WTC11 (cell line): Measurements from ENCODE around the gene MUC4. TPM values are rescaled to one million over a fixed set of nuclear protein-coding genes. Genes with fewer than 3 reads are reported as not detected.

ENCODE experiments used
- ATAC-seq: fragments of 200-7000 bp; cut with Tn5 transposase; 2 replicates; pipeline ENCODE4 v1.10.0; 2021; ENCODE audit warnings: mild to moderate bottlenecking, moderate library complexity
- CTCF ChIA-PET: fragments of 300-600 bp; sonication (Branson Sonifier 250); formaldehyde crosslinking; loops from one replicate; lab custom pipeline; 2021; ENCODE audit warnings: antibody characterized with exemption; lab: Charles Lee
- POLR2A ChIA-PET: fragments of 350-600 bp; sonication (Branson Sonifier 250); formaldehyde crosslinking; loops from one replicate; lab custom pipeline; 2021; ENCODE audit warnings: antibody characterized with exemption; lab: Charles Lee
- DNase-seq: peaks from one replicate; pipeline ENCODE4 v3.0.0; 2021; ENCODE audit warnings: low spot score
- H3K27ac Mint-ChIP-seq: 2 replicates; pipeline ENCODE4 v1.8.0; 2021; ENCODE audit warnings: mixed read lengths
- H3K27me3 Mint-ChIP-seq: 2 replicates; pipeline ENCODE4 v1.8.0; 2021; ENCODE audit warnings: low read depth, mild to moderate bottlenecking, moderate library complexity, mixed read lengths
- H3K36me3 Mint-ChIP-seq: 2 replicates; pipeline ENCODE4 v1.8.0; 2021; ENCODE audit warnings: mixed read lengths
- H3K4me1 Mint-ChIP-seq: 2 replicates; pipeline ENCODE4 v1.8.0; 2022; ENCODE audit warnings: mixed read lengths
- H3K4me3 Mint-ChIP-seq: 2 replicates; pipeline ENCODE4 v1.8.0; 2021; ENCODE audit warnings: mild to moderate bottlenecking, moderate library complexity, mixed read lengths
- H3K9me3 Mint-ChIP-seq: 2 replicates; pipeline ENCODE4 v1.8.0; 2021; ENCODE audit warnings: mixed read lengths
- AFF4 ChIP-seq: sonication (generic); formaldehyde crosslinking; IDR thresholded peaks from 2 replicates; pipeline ENCODE4 v1.8.1; 2023; ENCODE audit warnings: mild to moderate bottlenecking, missing genetic modification reagents, borderline replicate concordance
- ELF4 ChIP-seq: sonication (generic); formaldehyde crosslinking; IDR thresholded peaks from 2 replicates; pipeline ENCODE4 v1.8.1; 2022; ENCODE audit warnings: low read depth, mild to moderate bottlenecking, moderate library complexity, missing genetic modification reagents
- FOXK1 ChIP-seq: sonication (generic); formaldehyde crosslinking; IDR thresholded peaks from 2 replicates; pipeline ENCODE4 v1.8.0; 2022; ENCODE audit warnings: mild to moderate bottlenecking, moderate library complexity, missing genetic modification reagents
- FOXP1 ChIP-seq: sonication (generic); formaldehyde crosslinking; IDR thresholded peaks from 2 replicates; pipeline ENCODE4 v1.8.0; 2022; ENCODE audit warnings: missing genetic modification reagents, mild to moderate bottlenecking, moderate library complexity, borderline replicate concordance
- HMGXB4 ChIP-seq: sonication (generic); formaldehyde crosslinking; IDR thresholded peaks from 2 replicates; pipeline ENCODE4 v1.8.1; 2023; ENCODE audit warnings: mild to moderate bottlenecking, moderate library complexity, missing genetic modification reagents
- KAT7 ChIP-seq: sonication (generic); formaldehyde crosslinking; IDR thresholded peaks from 2 replicates; pipeline ENCODE4 v1.8.1; 2023; ENCODE audit warnings: missing genetic modification reagents, mild to moderate bottlenecking, borderline replicate concordance
- NR2C2 ChIP-seq: sonication (generic); formaldehyde crosslinking; IDR thresholded peaks from 2 replicates; pipeline ENCODE4 v1.8.0; 2022; ENCODE audit warnings: mild to moderate bottlenecking, missing genetic modification reagents
- PRRX2 ChIP-seq: fragments of 250-450 bp; sonication (Bioruptor Pico); IDR thresholded peaks from 2 replicates; pipeline ENCODE4 v1.8.0; 2021; ENCODE audit warnings: mild to moderate bottlenecking
- SMAD4 ChIP-seq: sonication (generic); formaldehyde crosslinking; IDR thresholded peaks from 2 replicates; pipeline ENCODE4 v1.8.0; 2022; ENCODE audit warnings: mild to moderate bottlenecking, missing genetic modification reagents
- SOX15 ChIP-seq: fragments of 250-450 bp; sonication (Bioruptor Pico); IDR thresholded peaks from 2 replicates; pipeline ENCODE4 v1.9.0; 2021; ENCODE audit warnings: mild to moderate bottlenecking
- ZBTB43 ChIP-seq: sonication (generic); formaldehyde crosslinking; IDR thresholded peaks from 2 replicates; pipeline ENCODE4 v1.8.1; 2023; ENCODE audit warnings: mild to moderate bottlenecking, missing genetic modification reagents
- ZNF396 ChIP-seq: fragments of 250-450 bp; sonication (Bioruptor Pico); IDR thresholded peaks from 2 replicates; pipeline ENCODE4 v1.8.0; 2021; ENCODE audit warnings: mild to moderate bottlenecking, moderate library complexity, borderline replicate concordance
- ZNF425 ChIP-seq: fragments of 250-450 bp; sonication (Bioruptor Pico); conservative IDR thresholded peaks from 2 replicates; pipeline ENCODE4 v1.9.0; 2021; ENCODE audit warnings: mild to moderate bottlenecking
- total RNA-seq: library from RNA; stranded (reverse); gene quantifications from 3 replicates; pipeline ENCODE4 v1.2.3, GENCODE V29; 2021
- TF ChIP-seq, protein P1 (sequence below): sonication (generic); formaldehyde crosslinking; IDR thresholded peaks from 2 replicates; pipeline ENCODE4 v1.8.1; 2022; ENCODE audit warnings: mild to moderate bottlenecking, moderate library complexity, missing genetic modification reagents
- TF ChIP-seq, protein P2 (sequence below): sonication (generic); formaldehyde crosslinking; IDR thresholded peaks from 2 replicates; pipeline ENCODE4 v1.8.0; 2023; ENCODE audit warnings: missing genetic modification reagents
- TF ChIP-seq, protein P3 (sequence below): fragments of 250-450 bp; sonication (Bioruptor Pico); IDR thresholded peaks from 2 replicates; pipeline ENCODE4 v1.9.0; 2021; ENCODE audit warnings: mild to moderate bottlenecking
- TF ChIP-seq, protein P4 (sequence below): sonication (generic); formaldehyde crosslinking; IDR thresholded peaks from 2 replicates; pipeline ENCODE4 v1.8.1; 2022; ENCODE audit warnings: mild to moderate bottlenecking, missing genetic modification reagents, moderate library complexity, borderline replicate concordance

Gene MUC4
- total RNA-seq, 1 experiment from 2014 or later: 2.1 TPM

DNA sequence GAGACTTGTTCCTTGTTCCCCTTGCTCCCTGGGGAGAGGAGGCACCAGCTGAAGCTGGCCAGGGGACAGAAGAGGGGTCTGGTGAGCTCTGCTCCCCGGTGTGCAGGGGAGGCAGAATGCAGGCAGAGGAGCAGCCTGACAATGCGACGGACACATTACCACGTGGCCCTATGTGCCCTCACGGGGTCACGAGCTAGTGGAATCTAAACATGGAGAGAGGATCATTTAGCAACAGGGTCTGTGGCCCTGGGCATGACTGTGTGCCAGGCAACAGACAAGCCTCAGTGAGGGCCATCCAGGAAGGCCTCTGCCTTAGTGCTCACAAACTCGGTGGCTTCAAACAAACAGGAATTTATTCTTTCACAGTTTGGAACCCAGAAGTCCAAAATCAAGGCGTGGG lies 8.5 kb upstream of the MUC4 start:
- DNase-seq (no peak), ATAC-seq (no peak)
- peaks cover 6% of the 10 kb centered on the region; the same call in 1 of the 2 replicates for H3K4me1 Mint-ChIP-seq
- ChIA-PET CTCF (interaction anchor here (0.6 kb wide), 1 partner anchor 32 kb away, joined by 4 read pairs; no protein-coding TSS in a partner anchor), POLR2A (no interaction called here)
- H3K27me3 Mint-ChIP-seq: no peaks in the 10 kb centered on the region
- TF ChIP-seq ZNF425 (CRISPR knock-in tag) (no peak), SOX15 (CRISPR knock-in tag) (no peak), KAT7 (CRISPR knock-in tag) (no peak)
- no peak overlapping the region for H3K4me3 Mint-ChIP-seq
- no peak overlapping the region for H3K27ac Mint-ChIP-seq
- no peaks in the 10 kb centered on the region for H3K36me3 Mint-ChIP-seq
- no peaks in the 10 kb centered on the region for H3K9me3 Mint-ChIP-seq

GRCh38 chr3:195818301-195818700 lies 6.6 kb upstream of the MUC4 start:
- H3K4me1 Mint-ChIP-seq: peaks cover under 1% of the 10 kb centered on the region; the same call in 1 of the 2 replicates
- H3K36me3 Mint-ChIP-seq: no peaks in the 10 kb centered on the region
- H3K4me3 Mint-ChIP-seq: no peak overlapping the region
- ChIA-PET CTCF (interaction anchor here (1.5 kb wide), 1 partner anchor 32 kb away, joined by 7 read pairs; no protein-coding TSS in a partner anchor), POLR2A (no interaction called here)
- no peak overlapping the region for H3K27ac Mint-ChIP-seq
- DNase-seq: no peak
- no peaks in the 10 kb centered on the region for H3K27me3 Mint-ChIP-seq
- TF ChIP-seq HMGXB4 (CRISPR knock-in tag): no peak
- TF ChIP-seq, protein P1, sequence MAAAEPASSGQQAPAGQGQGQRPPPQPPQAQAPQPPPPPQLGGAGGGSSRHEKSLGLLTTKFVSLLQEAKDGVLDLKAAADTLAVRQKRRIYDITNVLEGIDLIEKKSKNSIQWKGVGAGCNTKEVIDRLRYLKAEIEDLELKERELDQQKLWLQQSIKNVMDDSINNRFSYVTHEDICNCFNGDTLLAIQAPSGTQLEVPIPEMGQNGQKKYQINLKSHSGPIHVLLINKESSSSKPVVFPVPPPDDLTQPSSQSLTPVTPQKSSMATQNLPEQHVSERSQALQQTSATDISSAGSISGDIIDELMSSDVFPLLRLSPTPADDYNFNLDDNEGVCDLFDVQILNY (CRISPR knock-in tag): no peak
- TF ChIP-seq ELF4 (CRISPR knock-in tag): no peak
- no peak for TF ChIP-seq ZNF396 (CRISPR knock-in tag)
- TF ChIP-seq, protein P2, sequence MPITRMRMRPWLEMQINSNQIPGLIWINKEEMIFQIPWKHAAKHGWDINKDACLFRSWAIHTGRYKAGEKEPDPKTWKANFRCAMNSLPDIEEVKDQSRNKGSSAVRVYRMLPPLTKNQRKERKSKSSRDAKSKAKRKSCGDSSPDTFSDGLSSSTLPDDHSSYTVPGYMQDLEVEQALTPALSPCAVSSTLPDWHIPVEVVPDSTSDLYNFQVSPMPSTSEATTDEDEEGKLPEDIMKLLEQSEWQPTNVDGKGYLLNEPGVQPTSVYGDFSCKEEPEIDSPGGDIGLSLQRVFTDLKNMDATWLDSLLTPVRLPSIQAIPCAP (CRISPR knock-in tag): no peak
- TF ChIP-seq, protein P3, sequence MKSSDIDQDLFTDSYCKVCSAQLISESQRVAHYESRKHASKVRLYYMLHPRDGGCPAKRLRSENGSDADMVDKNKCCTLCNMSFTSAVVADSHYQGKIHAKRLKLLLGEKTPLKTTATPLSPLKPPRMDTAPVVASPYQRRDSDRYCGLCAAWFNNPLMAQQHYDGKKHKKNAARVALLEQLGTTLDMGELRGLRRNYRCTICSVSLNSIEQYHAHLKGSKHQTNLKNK (CRISPR knock-in tag): no peak
- no peak for ATAC-seq
- H3K9me3 Mint-ChIP-seq: no peaks in the 10 kb centered on the region

- no peaks in the 10 kb centered on the region for H3K36me3 Mint-ChIP-seq
- ChIA-PET POLR2A (interaction anchor here (0.5 kb wide), 1 partner anchor 18 kb away, joined by 5 read pairs; no protein-coding TSS in a partner anchor), CTCF (no interaction called here)
- ATAC-seq: no peak
- no peaks in the 10 kb centered on the region; the same call in 1 of the 2 replicates for H3K4me1 Mint-ChIP-seq
- no peaks in the 10 kb centered on the region for H3K27me3 Mint-ChIP-seq
- H3K4me3 Mint-ChIP-seq: no peak overlapping the region
- H3K9me3 Mint-ChIP-seq: no peaks in the 10 kb centered on the region
- no peak for DNase-seq
- no peak overlapping the region for H3K27ac Mint-ChIP-seq
- TF ChIP-seq FOXP1 (CRISPR knock-in tag): no peak
- no peak for TF ChIP-seq SMAD4 (CRISPR knock-in tag)
- TF ChIP-seq FOXK1 (CRISPR knock-in tag): no peak
- TF ChIP-seq, protein P4, sequence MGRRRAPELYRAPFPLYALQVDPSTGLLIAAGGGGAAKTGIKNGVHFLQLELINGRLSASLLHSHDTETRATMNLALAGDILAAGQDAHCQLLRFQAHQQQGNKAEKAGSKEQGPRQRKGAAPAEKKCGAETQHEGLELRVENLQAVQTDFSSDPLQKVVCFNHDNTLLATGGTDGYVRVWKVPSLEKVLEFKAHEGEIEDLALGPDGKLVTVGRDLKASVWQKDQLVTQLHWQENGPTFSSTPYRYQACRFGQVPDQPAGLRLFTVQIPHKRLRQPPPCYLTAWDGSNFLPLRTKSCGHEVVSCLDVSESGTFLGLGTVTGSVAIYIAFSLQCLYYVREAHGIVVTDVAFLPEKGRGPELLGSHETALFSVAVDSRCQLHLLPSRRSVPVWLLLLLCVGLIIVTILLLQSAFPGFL (CRISPR knock-in tag): no peak
- TF ChIP-seq, protein P2 (CRISPR knock-in tag): no peak
- no peak for TF ChIP-seq ZBTB43 (CRISPR knock-in tag)
- TF ChIP-seq NR2C2 (CRISPR knock-in tag): no peak
- no peak for TF ChIP-seq PRRX2 (CRISPR knock-in tag)
- no peak for TF ChIP-seq AFF4 (CRISPR knock-in tag)
These were observed 5.9 kb upstream of the MUC4 start for GRCh38 chr3:195817578-195818135.
